A673 (cell line): Measurements from ENCODE around the gene DCHS1. TPM values are rescaled to one million over a fixed set of nuclear protein-coding genes. Genes with fewer than 3 reads are reported as not detected.

Experiments used
- BruUV-seq: library from RNA; stranded (reverse); fragments of 400-500 nt; replicated peaks from 2 replicates; lab custom pipeline; 2021; lab: Mats Ljungman, UMichigan
- CTCF ChIA-PET: fragments of 300-600 bp; sonication (Branson Sonifier 250); formaldehyde crosslinking; loops from one replicate; lab custom pipeline; 2022; ENCODE audit warnings: antibody characterized with exemption; lab: Charles Lee
- POLR2A ChIA-PET: fragments of 300-600 bp; sonication (Branson Sonifier 250); formaldehyde crosslinking; loops from one replicate; lab custom pipeline; 2022; ENCODE audit warnings: antibody characterized with exemption; ENCODE audit not compliant: low non-redundant PET; lab: Charles Lee
- DNase-seq: peaks from one replicate; pipeline ENCODE4 v3.0.0-alpha.2; 2015; ENCODE audit warnings: low spot score
- H3K27ac ChIP-seq: fragments of 200-600 bp; sonication (generic); 2 replicates; pipeline ENCODE4 v1.5.1; 2016; ENCODE audit warnings: mixed run types, low read depth, mild to moderate bottlenecking, mixed read lengths, antibody characterized with exemption, low read length; ENCODE audit not compliant: poor library complexity, severe bottlenecking
- H3K27me3 ChIP-seq: fragments of 200-600 bp; sonication (generic); replicated peaks from 2 replicates; pipeline ENCODE4 v1.6.1; 2017; ENCODE audit warnings: mixed run types, low read depth, mild to moderate bottlenecking, mixed read lengths, antibody characterized with exemption, low read length; ENCODE audit not compliant: insufficient read depth, poor library complexity
- H3K36me3 ChIP-seq: fragments of 200-600 bp; sonication (generic); 2 replicates; pipeline ENCODE4 v1.6.1; 2016; ENCODE audit warnings: mixed run types, mild to moderate bottlenecking, mixed read lengths, antibody characterized with exemption, low read length; ENCODE audit not compliant: insufficient read depth, poor library complexity, severe bottlenecking
- H3K4me1 ChIP-seq: fragments of 200-600 bp; sonication (generic); 2 replicates; pipeline ENCODE4 v1.6.1; 2017; ENCODE audit warnings: mixed run types, mild to moderate bottlenecking, mixed read lengths, antibody characterized with exemption, low read length; ENCODE audit not compliant: insufficient read depth, poor library complexity, severe bottlenecking
- H3K4me3 ChIP-seq: fragments of 200-600 bp; sonication (generic); 2 replicates; pipeline ENCODE4 v1.5.1; 2016; ENCODE audit warnings: low read depth, mixed run types, mild to moderate bottlenecking, mixed read lengths, low read length; ENCODE audit not compliant: poor library complexity, severe bottlenecking
- H3K9me3 ChIP-seq: fragments of 200-600 bp; sonication (generic); 2 replicates; pipeline ENCODE4 v1.6.1; 2016; ENCODE audit warnings: mixed run types, low read depth, mild to moderate bottlenecking, mixed read lengths, antibody characterized with exemption, low read length; ENCODE audit not compliant: poor library complexity, severe bottlenecking
- EZH2 ChIP-seq: fragments of 200-600 bp; sonication (generic); IDR thresholded peaks from 2 replicates; pipeline ENCODE4 v1.6.1; 2017; ENCODE audit warnings: borderline replicate concordance, low read depth, mild to moderate bottlenecking, mixed read lengths, antibody characterized with exemption, low read length; ENCODE audit not compliant: poor library complexity, severe bottlenecking
- intact Hi-C: fragments of 100-400 bp; cut with micrococcal nuclease; formaldehyde crosslinking; loops from one replicate; pipeline ENCODE4 v1.10.0; 2022; ENCODE audit not compliant: unreplicated experiment
- total RNA-seq: library from RNA; stranded (reverse); gene quantifications from 2 replicates; pipeline ENCODE4 v1.2.3, GENCODE V29; 2021
- TF ChIP-seq, protein P1 (sequence below): fragments of 300-800, 200-600 bp; sonication (generic); conservative IDR thresholded peaks from 2 replicates; pipeline ENCODE4 v1.5.1; 2017; ENCODE audit warnings: low read depth, mild to moderate bottlenecking, antibody characterized with exemption, low read length, moderate library complexity, mixed read lengths

The DCHS1 gene
- total RNA-seq, 1 experiment from 2014 or later = 17.6 TPM

DNA sequence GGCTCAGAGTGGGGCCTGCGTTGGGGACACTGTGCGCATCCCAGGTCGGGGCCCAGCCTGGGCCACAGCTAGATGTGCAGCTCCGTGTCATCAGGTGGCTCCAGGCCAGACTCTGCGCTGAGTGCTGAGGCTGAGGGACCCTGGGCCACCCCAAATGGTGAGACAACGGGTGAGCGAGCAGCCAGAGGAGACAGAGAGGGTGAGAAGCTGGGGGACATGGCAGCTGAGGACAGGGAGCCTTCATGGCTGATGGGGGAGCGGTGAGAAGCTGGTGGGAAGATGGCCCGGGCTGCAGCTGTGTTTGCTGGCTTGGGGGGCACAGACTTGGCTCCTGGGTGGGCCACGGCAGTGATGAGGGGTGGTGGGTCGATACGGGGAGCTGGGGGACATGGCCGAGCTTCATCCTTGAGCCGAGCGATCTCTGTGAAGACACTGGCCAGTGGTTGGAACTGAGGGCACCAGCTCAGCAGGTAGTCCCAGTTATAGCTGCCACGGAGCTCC lies 33.8 kb downstream of the DCHS1 start:
- no peak for DNase-seq
- H3K9me3 ChIP-seq = no peaks in the 10 kb centered on the region
- intact Hi-C loops = no loop called here
- H3K4me1 ChIP-seq = peaks cover 10% of the 10 kb centered on the region
- ChIA-PET POLR2A (interaction anchor here (0.6 kb wide), 1 partner anchor 264 kb away, joined by 3 read pairs; no protein-coding TSS in a partner anchor), CTCF (no interaction called here)
- H3K36me3 ChIP-seq = no peaks in the 10 kb centered on the region
- no peaks in the 10 kb centered on the region for H3K27me3 ChIP-seq
- H3K27ac ChIP-seq = no peak overlapping the region
- BruUV-seq = no TSS peak
- no peak overlapping the region for H3K4me3 ChIP-seq
- TF ChIP-seq EZH2 = no peak
- TF ChIP-seq, protein P1, sequence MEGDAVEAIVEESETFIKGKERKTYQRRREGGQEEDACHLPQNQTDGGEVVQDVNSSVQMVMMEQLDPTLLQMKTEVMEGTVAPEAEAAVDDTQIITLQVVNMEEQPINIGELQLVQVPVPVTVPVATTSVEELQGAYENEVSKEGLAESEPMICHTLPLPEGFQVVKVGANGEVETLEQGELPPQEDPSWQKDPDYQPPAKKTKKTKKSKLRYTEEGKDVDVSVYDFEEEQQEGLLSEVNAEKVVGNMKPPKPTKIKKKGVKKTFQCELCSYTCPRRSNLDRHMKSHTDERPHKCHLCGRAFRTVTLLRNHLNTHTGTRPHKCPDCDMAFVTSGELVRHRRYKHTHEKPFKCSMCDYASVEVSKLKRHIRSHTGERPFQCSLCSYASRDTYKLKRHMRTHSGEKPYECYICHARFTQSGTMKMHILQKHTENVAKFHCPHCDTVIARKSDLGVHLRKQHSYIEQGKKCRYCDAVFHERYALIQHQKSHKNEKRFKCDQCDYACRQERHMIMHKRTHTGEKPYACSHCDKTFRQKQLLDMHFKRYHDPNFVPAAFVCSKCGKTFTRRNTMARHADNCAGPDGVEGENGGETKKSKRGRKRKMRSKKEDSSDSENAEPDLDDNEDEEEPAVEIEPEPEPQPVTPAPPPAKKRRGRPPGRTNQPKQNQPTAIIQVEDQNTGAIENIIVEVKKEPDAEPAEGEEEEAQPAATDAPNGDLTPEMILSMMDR = no peak

DNA sequence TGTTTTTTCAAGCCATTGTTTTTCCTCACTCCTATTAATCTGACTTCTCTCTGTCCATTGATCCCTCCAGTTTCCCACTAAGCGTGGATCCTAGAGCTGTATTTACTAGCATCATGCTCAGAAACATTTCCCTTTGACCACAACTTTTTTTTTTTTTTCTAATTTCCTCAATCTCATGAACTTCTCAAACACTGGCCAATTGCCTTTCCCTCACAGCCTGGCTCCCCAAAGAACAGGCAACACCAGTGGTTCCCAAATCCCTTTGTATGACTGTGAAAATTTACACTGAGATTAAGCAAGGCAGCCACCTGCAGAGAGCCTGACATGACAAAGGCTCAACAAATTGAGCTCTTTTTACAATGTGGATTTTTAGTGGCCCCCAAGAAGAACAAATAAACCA lies 35.0 kb downstream of the DCHS1 start:
- peaks cover 10% of the 10 kb centered on the region for H3K4me1 ChIP-seq
- peak; percentile 4 for DNase-seq
- TF ChIP-seq, protein P1 = no peak
- no peak for TF ChIP-seq EZH2
- ChIA-PET POLR2A (no interaction called here), CTCF (no interaction called here)
- no peak overlapping the region for H3K4me3 ChIP-seq
- no peaks in the 10 kb centered on the region for H3K27me3 ChIP-seq
- no peak overlapping the region for H3K27ac ChIP-seq
- no TSS peak for BruUV-seq
- intact Hi-C loops = no loop called here
- H3K36me3 ChIP-seq = no peaks in the 10 kb centered on the region
- no peaks in the 10 kb centered on the region for H3K9me3 ChIP-seq

DNA sequence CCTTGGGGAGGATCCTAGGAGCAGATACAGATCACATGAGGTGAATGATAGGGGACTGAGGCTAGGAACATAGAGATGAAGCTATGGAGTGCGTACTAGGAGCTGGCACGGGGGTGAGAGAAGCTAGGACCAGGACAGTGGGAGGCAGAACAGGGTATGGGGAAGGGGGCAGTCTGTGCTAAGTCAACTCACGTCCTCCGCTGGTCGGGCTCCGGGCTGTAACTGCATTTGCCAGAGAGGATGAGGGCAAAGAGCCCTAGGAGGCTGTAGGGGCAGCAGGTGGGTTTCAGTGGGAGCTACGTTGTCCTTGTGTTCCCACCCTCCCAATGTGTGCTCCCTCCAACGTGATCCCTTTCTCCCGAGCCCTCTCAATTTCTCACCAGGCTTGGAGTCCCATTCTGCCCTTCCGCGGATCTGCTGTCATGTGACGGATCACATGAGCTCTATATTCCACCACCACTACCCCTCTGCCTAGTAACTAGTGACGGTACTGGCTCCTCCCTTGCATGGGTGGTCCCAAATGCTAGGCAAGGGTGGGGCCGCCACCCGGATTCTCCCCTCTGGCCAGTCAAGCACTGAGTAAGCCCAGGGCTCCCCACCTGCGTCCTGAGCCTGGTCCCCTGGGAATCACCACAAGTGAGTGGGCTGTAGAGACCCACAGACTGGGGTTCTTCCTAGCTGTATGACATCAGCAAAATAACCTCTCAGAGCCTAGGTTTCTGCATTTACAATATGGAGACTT lies 36.4 kb downstream of the DCHS1 start, which contains the start of gene TPP1:
TSS of gene TPP1 (minus strand) at position 419 of the 742 bp plus-strand sequence. CDS start at position 397, 22 bp downstream.
- peaks cover 10% of the 10 kb centered on the region for H3K4me1 ChIP-seq
- CTCF ChIA-PET = no interaction called here
- H3K27ac ChIP-seq = peak within 1 kb of the TSS; percentile 51
- DNase-seq = peak; percentile 94
- peak within 1 kb of the TSS; percentile 65 for H3K4me3 ChIP-seq
- TF ChIP-seq EZH2 = no peak
- TF ChIP-seq, protein P1 = no peak
- no peaks in the 10 kb centered on the region for H3K27me3 ChIP-seq
- intact Hi-C loops = loop anchor here (2.0 to 10.0 kb wide), 3 partner anchors 64 to 234 kb away; partner anchors contain the start of gene MRPL17
- POLR2A ChIA-PET = no interaction called here
- H3K36me3 ChIP-seq = no peaks in the 10 kb centered on the region
- no peaks in the 10 kb centered on the region for H3K9me3 ChIP-seq
- no TSS peak for BruUV-seq
